ENCODE measurements around the gene KERA.

The KERA gene

GRCh38 chr12:91021076-91021475 is 36.7 kb downstream of the KERA start:
- no peaks in the 10 kb centered on the region for H4K20me1 ChIP-seq (ENCODE audit: insufficient read depth)
- TF ChIP-seq CTCF (conservative IDR thresholded peaks at IDR 0.05; ENCODE audit: low read depth, low read length), result no peak
- H2AFZ ChIP-seq (ENCODE audit: low read depth), result no peak overlapping the region
- H3K79me2 ChIP-seq (ENCODE audit: insufficient read depth, low read depth), result no peaks in the 10 kb centered on the region
- no peak overlapping the region for H3K27ac ChIP-seq
- no peak overlapping the region for H3K9ac ChIP-seq
- peaks cover 17% of the 10 kb centered on the region for H3K4me1 ChIP-seq (ENCODE audit: low read depth, poor library complexity, severe bottlenecking)
- no peaks in the 10 kb centered on the region for H3K27me3 ChIP-seq (ENCODE audit: insufficient read depth, low read depth)
- no peak overlapping the region for H3K4me3 ChIP-seq (IDR thresholded peaks at IDR 0.05; ENCODE audit: insufficient read depth, low read depth, low read length)
- no peaks in the 10 kb centered on the region for H3K36me3 ChIP-seq (ENCODE audit: insufficient read depth)
- no peak overlapping the region for H3K4me2 ChIP-seq

- H4K20me1 ChIP-seq (ENCODE audit: insufficient read depth), result no peaks in the 10 kb centered on the region
- no peaks in the 10 kb centered on the region for H3K36me3 ChIP-seq (ENCODE audit: insufficient read depth)
- no peak overlapping the region for H3K9ac ChIP-seq
- peaks cover 17% of the 10 kb centered on the region for H3K4me1 ChIP-seq (ENCODE audit: low read depth, poor library complexity, severe bottlenecking)
- no peak overlapping the region for H2AFZ ChIP-seq (ENCODE audit: low read depth)
- no peak for TF ChIP-seq CTCF (conservative IDR thresholded peaks at IDR 0.05; ENCODE audit: low read depth, low read length)
- no peak overlapping the region for H3K27ac ChIP-seq
- no peak overlapping the region for H3K4me2 ChIP-seq
- no peak overlapping the region for H3K4me3 ChIP-seq (IDR thresholded peaks at IDR 0.05; ENCODE audit: insufficient read depth, low read depth, low read length)
- H3K27me3 ChIP-seq (ENCODE audit: insufficient read depth, low read depth), result no peaks in the 10 kb centered on the region
- H3K79me2 ChIP-seq (ENCODE audit: insufficient read depth, low read depth), result no peaks in the 10 kb centered on the region
Observed at GRCh38 chr12:91019455-91019854, 38.4 kb downstream of the KERA start.

- H4K20me1 ChIP-seq (ENCODE audit: insufficient read depth), result no peaks in the 10 kb centered on the region
- H2AFZ ChIP-seq (ENCODE audit: low read depth), result no peak overlapping the region
- H3K4me2 ChIP-seq, result no peak overlapping the region
- TF ChIP-seq CTCF (conservative IDR thresholded peaks at IDR 0.05; ENCODE audit: low read depth, low read length), result no peak
- H3K36me3 ChIP-seq (ENCODE audit: insufficient read depth), result no peaks in the 10 kb centered on the region
- H3K27me3 ChIP-seq (ENCODE audit: insufficient read depth, low read depth), result no peaks in the 10 kb centered on the region
- H3K4me1 ChIP-seq (ENCODE audit: low read depth, poor library complexity, severe bottlenecking), result peaks cover 3% of the 10 kb centered on the region
- H3K79me2 ChIP-seq (ENCODE audit: insufficient read depth, low read depth), result no peaks in the 10 kb centered on the region
- no peak overlapping the region for H3K9ac ChIP-seq
- H3K27ac ChIP-seq, result no peak overlapping the region
- H3K4me3 ChIP-seq (IDR thresholded peaks at IDR 0.05; ENCODE audit: insufficient read depth, low read depth, low read length), result no peak overlapping the region
Observed at GRCh38 chr12:91017511-91018263, 40.1 kb downstream of the KERA start.

GRCh38 chr12:91017043-91017442 is 40.8 kb downstream of the KERA start:
- TF ChIP-seq CTCF (conservative IDR thresholded peaks at IDR 0.05; ENCODE audit: low read depth, low read length), result no peak
- Histone ChIP-seq H3K27ac (no peak overlapping the region), H2AFZ (ENCODE audit: low read depth) (no peak overlapping the region), H3K4me1 (ENCODE audit: low read depth, poor library complexity, severe bottlenecking) (no peaks in the 10 kb centered on the region), H4K20me1 (ENCODE audit: insufficient read depth) (no peaks in the 10 kb centered on the region), H3K4me3 (IDR thresholded peaks at IDR 0.05; ENCODE audit: insufficient read depth, low read depth, low read length) (no peak overlapping the region), H3K9ac (no peak overlapping the region), H3K36me3 (ENCODE audit: insufficient read depth) (no peaks in the 10 kb centered on the region), H3K27me3 (ENCODE audit: insufficient read depth, low read depth) (no peaks in the 10 kb centered on the region; the same call in 1 of the 2 replicates), H3K4me2 (no peak overlapping the region), H3K79me2 (ENCODE audit: insufficient read depth, low read depth) (no peaks in the 10 kb centered on the region)

Data from KMS-11 (cell line).